NCI-H226 (cell line): ENCODE data around the gene TELO2.

Experiments used
- DNase-seq: peaks from one replicate; pipeline ENCODE4 v3.0.0-alpha.2; 2015

TELO2 gene

GRCh38 chr16:1524366-1524765, 31.2 kb downstream of the TELO2 start:
- DNase-seq: no peak

- DNase-seq: no peak
Measured at GRCh38 chr16:1525871-1526607, 32.9 kb downstream of the TELO2 start.

- DNase-seq: no peak
Measured at GRCh38 chr16:1526608-1527555, 33.7 kb downstream of the TELO2 start.

GRCh38 chr16:1527836-1528811, 35.0 kb downstream of the TELO2 start:
- no peak for DNase-seq

GRCh38 chr16:1528921-1529537, 35.9 kb downstream of the TELO2 start:
- no peak for DNase-seq

GRCh38 chr16:1530349-1530882, 37.3 kb downstream of the TELO2 start:
- DNase-seq: no peak

- no peak for DNase-seq
Measured at GRCh38 chr16:1530883-1531637, 37.9 kb downstream of the TELO2 start.

GRCh38 chr16:1531638-1531910, 38.4 kb downstream of the TELO2 start:
- no peak for DNase-seq

GRCh38 chr16:1532081-1532760, 39.1 kb downstream of the TELO2 start:
- DNase-seq: no peak

GRCh38 chr16:1532771-1533170, 39.6 kb downstream of the TELO2 start:
- no peak for DNase-seq

GRCh38 chr16:1533443-1533951, 40.3 kb downstream of the TELO2 start, which contains the start of gene TMEM204:
TMEM204 (plus strand) TSS chr16:1533666; CDS start chr16:1534276, 610 bp downstream.
- no peak for DNase-seq

GRCh38 chr16:1534021-1535020, 41.2 kb downstream of the TELO2 start:
- DNase-seq: no peak

GRCh38 chr16:1535391-1536291, 42.5 kb downstream of the TELO2 start:
- no peak for DNase-seq

GRCh38 chr16:1536601-1537000, 43.4 kb downstream of the TELO2 start:
- DNase-seq: no peak

GRCh38 chr16:1537138-1537577, 44.0 kb downstream of the TELO2 start:
- DNase-seq: no peak

GRCh38 chr16:1537763-1538289, 44.7 kb downstream of the TELO2 start:
- DNase-seq: no peak

GRCh38 chr16:1538804-1539520, 45.8 kb downstream of the TELO2 start:
- DNase-seq: no peak
